HL-60 (cell line): ENCODE measurements around the gene ALDH1B1.

Experiments
- DNase-seq, 2 experiments: peaks; one replicate each; pipeline ENCODE4 v3.0.0-alpha.2; 2010 to 2020; ENCODE audit warnings: low read depth in 1 of 2, low spot score in 1 of 2
- H3K27ac ChIP-seq: fragments of 250-450 bp; sonication (Bioruptor Pico); replicated peaks from 2 replicates; pipeline ENCODE4 v1.5.1; 2020; ENCODE audit warnings: mild to moderate bottlenecking, moderate library complexity
- H3K27me3 ChIP-seq: fragments of 250-450 bp; sonication (Bioruptor Pico); 2 replicates; pipeline ENCODE4 v1.5.1; 2021; ENCODE audit warnings: mild to moderate bottlenecking, moderate library complexity; ENCODE audit not compliant: insufficient read depth, poor library complexity, severe bottlenecking
- H3K4me3 ChIP-seq: replicated peaks from 2 replicates; pipeline ENCODE4 v1.5.1; 2011; ENCODE audit warnings: mild to moderate bottlenecking, control low read depth, low read length; ENCODE audit not compliant: insufficient read depth
- GABPA ChIP-seq: IDR thresholded peaks from 2 replicates; pipeline ENCODE4 v1.6.1; 2012; ENCODE audit warnings: low read depth
- POLR2AphosphoS5 ChIP-seq: IDR thresholded peaks from 2 replicates; pipeline ENCODE4 v1.6.1; 2012; ENCODE audit warnings: low read depth
- SPI1 ChIP-seq: IDR thresholded peaks from 2 replicates; pipeline ENCODE4 v1.6.1; 2012; ENCODE audit warnings: low read depth, mild to moderate bottlenecking, borderline replicate concordance
- TF ChIP-seq, protein P1 (sequence below): IDR thresholded peaks from 2 replicates; pipeline ENCODE4 v1.6.1; 2012; ENCODE audit warnings: low read depth; ENCODE audit not compliant: insufficient replicate concordance
- TF ChIP-seq, protein P2 (sequence below): IDR thresholded peaks from one replicate; pipeline ENCODE4 v1.5.1; 2011; ENCODE audit warnings: low read length, control low read depth, inconsistent platforms; ENCODE audit not compliant: insufficient read depth

Gene ALDH1B1

GRCh38 chr9:38344566-38345324 lies 47.8 kb upstream of the ALDH1B1 start:
- no peak overlapping the region for H3K4me3 ChIP-seq
- H3K27me3 ChIP-seq = no peaks in the 10 kb centered on the region
- TF ChIP-seq SPI1 (no peak), POLR2AphosphoS5 (no peak), GABPA (no peak)
- TF ChIP-seq, protein P1, sequence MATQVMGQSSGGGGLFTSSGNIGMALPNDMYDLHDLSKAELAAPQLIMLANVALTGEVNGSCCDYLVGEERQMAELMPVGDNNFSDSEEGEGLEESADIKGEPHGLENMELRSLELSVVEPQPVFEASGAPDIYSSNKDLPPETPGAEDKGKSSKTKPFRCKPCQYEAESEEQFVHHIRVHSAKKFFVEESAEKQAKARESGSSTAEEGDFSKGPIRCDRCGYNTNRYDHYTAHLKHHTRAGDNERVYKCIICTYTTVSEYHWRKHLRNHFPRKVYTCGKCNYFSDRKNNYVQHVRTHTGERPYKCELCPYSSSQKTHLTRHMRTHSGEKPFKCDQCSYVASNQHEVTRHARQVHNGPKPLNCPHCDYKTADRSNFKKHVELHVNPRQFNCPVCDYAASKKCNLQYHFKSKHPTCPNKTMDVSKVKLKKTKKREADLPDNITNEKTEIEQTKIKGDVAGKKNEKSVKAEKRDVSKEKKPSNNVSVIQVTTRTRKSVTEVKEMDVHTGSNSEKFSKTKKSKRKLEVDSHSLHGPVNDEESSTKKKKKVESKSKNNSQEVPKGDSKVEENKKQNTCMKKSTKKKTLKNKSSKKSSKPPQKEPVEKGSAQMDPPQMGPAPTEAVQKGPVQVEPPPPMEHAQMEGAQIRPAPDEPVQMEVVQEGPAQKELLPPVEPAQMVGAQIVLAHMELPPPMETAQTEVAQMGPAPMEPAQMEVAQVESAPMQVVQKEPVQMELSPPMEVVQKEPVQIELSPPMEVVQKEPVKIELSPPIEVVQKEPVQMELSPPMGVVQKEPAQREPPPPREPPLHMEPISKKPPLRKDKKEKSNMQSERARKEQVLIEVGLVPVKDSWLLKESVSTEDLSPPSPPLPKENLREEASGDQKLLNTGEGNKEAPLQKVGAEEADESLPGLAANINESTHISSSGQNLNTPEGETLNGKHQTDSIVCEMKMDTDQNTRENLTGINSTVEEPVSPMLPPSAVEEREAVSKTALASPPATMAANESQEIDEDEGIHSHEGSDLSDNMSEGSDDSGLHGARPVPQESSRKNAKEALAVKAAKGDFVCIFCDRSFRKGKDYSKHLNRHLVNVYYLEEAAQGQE = no peak
- TF ChIP-seq, protein P2, sequence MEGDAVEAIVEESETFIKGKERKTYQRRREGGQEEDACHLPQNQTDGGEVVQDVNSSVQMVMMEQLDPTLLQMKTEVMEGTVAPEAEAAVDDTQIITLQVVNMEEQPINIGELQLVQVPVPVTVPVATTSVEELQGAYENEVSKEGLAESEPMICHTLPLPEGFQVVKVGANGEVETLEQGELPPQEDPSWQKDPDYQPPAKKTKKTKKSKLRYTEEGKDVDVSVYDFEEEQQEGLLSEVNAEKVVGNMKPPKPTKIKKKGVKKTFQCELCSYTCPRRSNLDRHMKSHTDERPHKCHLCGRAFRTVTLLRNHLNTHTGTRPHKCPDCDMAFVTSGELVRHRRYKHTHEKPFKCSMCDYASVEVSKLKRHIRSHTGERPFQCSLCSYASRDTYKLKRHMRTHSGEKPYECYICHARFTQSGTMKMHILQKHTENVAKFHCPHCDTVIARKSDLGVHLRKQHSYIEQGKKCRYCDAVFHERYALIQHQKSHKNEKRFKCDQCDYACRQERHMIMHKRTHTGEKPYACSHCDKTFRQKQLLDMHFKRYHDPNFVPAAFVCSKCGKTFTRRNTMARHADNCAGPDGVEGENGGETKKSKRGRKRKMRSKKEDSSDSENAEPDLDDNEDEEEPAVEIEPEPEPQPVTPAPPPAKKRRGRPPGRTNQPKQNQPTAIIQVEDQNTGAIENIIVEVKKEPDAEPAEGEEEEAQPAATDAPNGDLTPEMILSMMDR = no peak
- no peak for DNase-seq
- no peak overlapping the region for H3K27ac ChIP-seq

DNA sequence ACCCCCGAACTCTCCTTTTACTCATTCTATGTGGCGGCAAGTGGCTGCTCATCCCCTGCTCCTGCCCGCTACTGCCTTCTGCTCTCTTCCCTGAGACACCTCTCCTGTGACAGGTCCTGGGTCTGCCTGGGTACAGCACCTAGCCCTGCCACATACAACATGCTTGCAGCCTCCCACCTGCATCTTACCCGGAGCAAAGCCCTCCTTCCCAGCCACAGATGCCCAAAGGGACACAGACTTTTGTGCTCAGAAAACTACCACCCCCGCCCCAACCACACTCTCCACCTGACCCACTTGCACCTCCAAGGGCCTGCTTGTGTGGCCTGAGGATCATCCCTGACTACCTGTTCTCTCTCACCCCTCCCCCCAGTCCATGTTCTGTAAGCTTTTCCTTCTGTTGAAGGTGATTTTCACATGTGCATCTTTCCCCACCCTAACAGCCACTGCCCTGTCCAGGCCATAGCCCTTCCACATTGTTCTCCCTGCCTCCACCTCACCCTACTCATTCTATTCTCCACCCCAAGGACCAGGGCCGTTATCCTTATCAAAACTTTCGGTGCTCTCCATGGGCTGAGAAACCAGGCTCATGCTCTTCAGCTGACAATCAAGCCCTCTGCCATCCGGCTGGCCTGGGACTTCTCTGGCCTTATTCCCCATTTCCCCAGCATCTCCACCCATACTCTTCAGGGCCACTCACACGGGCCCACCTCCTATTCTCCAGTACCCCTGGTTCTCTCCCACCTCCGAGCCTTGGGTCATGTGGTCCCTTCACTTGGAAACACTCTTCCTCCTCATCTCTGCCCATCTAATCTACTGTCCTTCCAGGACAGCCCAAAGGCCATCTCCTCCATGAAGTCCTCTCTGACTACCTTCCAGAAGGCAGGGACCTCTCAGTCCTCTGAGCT lies 46.4 kb upstream of the ALDH1B1 start:
- TF ChIP-seq POLR2AphosphoS5 (no peak), SPI1 (no peak), GABPA (no peak)
- TF ChIP-seq, protein P1 = no peak
- TF ChIP-seq, protein P2 = no peak
- Histone ChIP-seq H3K4me3 (no peak overlapping the region), H3K27me3 (no peaks in the 10 kb centered on the region), H3K27ac (no peak overlapping the region)
- no peak for DNase-seq

DNA sequence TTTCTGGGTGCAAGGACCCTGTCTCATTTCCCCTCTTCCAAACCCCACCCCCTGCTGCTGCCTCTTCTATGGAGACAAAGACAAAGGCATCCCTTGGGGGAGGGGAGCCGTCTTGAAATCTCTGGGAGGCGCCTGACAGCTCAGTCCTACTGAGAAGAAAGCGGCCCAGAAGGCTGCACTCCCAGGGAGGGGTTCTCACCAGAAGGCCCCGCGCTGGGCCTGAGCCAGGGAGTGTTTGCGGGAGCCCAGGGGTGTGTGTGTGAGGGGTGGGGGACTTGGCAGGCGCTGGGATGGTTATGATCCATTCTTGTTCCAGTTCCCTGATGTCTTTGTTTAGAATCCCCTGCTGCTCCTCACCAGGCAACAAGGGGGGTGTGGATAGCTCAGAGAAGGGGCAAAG lies 45.7 kb upstream of the ALDH1B1 start:
- TF ChIP-seq, protein P2 = no peak
- TF ChIP-seq, protein P1 = no peak
- TF ChIP-seq POLR2AphosphoS5 = no peak
- TF ChIP-seq SPI1 = no peak
- no peak for TF ChIP-seq GABPA
- no peak overlapping the region for H3K27ac ChIP-seq
- H3K4me3 ChIP-seq = no peak overlapping the region
- H3K27me3 ChIP-seq = no peaks in the 10 kb centered on the region
- DNase-seq = no peak
